Adipocyte (in vitro differentiated cells): ENCODE measurements around the gene TBX2.

ENCODE experiments used
- DNase-seq: peaks from one replicate; pipeline ENCODE4 v3.0.0-alpha.2; 2015; ENCODE audit warnings: low read depth
- H3K27me3 ChIP-seq: replicated peaks from 2 replicates; pipeline ENCODE4 v1.7.0; 2013; ENCODE audit warnings: mild to moderate bottlenecking, low read length, moderate library complexity; ENCODE audit not compliant: control insufficient read depth, insufficient read depth
- H3K36me3 ChIP-seq: 2 replicates; pipeline ENCODE4 v1.7.0; 2013; ENCODE audit warnings: low read length, mild to moderate bottlenecking, moderate library complexity; ENCODE audit not compliant: control insufficient read depth, insufficient read depth, severe bottlenecking
- H3K4me1 ChIP-seq: 2 replicates; pipeline ENCODE4 v1.7.0; 2013; ENCODE audit warnings: mild to moderate bottlenecking, low read length, moderate library complexity; ENCODE audit not compliant: control insufficient read depth, insufficient read depth
- H3K4me3 ChIP-seq: 2 replicates; pipeline ENCODE4 v1.7.0; 2013; ENCODE audit warnings: mild to moderate bottlenecking, low read length, moderate library complexity
- H3K9ac ChIP-seq: 2 replicates; pipeline ENCODE4 v1.7.0; 2013; ENCODE audit warnings: mild to moderate bottlenecking, low read length, moderate library complexity
- H3K9me3 ChIP-seq: 2 replicates; pipeline ENCODE4 v1.7.0; 2013; ENCODE audit warnings: mild to moderate bottlenecking, low read length, moderate library complexity; ENCODE audit not compliant: control insufficient read depth

Gene TBX2

DNA sequence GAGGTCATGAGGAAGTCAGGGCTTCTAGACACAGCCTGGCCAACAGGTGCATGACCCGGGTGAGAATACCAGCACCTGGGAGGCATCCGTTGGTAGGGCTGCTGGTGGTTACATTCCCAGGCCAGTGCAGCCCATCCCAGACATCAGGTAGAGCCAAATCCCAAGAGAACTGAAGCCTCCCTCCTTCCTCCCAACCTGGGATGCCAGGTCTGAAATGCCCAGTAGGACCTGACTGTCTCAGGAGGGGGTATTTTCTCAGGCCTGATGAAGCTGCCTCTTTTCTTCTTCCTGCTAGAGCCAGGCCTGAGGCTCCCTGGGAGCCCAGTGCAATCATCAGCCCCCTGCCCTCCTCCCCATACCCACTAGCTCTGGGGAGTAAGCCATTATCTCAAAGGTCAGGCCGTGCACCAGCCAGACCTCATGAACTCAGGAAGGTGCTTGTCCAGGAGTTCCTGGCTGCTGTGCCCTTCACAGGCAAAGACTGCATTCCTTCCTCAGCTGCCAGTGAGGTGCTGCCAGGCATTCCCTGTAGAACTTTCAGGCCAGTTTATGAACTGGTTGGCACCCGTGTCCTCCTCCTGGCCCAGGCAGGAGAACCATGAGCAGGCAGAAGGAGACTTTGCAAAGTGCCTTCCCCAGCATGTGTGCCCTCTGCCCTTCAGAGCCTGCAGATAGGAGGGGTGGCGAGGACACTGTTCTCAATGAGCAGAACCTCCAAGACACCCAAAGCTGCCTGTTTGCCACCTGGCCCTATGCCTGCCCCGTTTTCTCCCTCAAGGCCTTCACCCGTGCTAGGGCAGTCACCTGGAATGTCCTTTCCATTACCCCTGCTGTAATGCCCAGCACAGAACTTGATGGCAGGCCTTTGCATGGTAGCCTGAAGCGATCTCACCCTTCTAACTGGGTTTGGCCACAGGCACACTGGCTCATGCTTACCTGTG, 7.6 kb downstream of the TBX2 start:
- Histone ChIP-seq H3K9ac (no peak overlapping the region), H3K4me3 (no peak overlapping the region), H3K9me3 (no peaks in the 10 kb centered on the region), H3K27me3 (no peaks in the 10 kb centered on the region), H3K4me1 (peaks cover 33% of the 10 kb centered on the region), H3K36me3 (peaks cover 55% of the 10 kb centered on the region)
- DNase-seq = peak; percentile 43

DNA sequence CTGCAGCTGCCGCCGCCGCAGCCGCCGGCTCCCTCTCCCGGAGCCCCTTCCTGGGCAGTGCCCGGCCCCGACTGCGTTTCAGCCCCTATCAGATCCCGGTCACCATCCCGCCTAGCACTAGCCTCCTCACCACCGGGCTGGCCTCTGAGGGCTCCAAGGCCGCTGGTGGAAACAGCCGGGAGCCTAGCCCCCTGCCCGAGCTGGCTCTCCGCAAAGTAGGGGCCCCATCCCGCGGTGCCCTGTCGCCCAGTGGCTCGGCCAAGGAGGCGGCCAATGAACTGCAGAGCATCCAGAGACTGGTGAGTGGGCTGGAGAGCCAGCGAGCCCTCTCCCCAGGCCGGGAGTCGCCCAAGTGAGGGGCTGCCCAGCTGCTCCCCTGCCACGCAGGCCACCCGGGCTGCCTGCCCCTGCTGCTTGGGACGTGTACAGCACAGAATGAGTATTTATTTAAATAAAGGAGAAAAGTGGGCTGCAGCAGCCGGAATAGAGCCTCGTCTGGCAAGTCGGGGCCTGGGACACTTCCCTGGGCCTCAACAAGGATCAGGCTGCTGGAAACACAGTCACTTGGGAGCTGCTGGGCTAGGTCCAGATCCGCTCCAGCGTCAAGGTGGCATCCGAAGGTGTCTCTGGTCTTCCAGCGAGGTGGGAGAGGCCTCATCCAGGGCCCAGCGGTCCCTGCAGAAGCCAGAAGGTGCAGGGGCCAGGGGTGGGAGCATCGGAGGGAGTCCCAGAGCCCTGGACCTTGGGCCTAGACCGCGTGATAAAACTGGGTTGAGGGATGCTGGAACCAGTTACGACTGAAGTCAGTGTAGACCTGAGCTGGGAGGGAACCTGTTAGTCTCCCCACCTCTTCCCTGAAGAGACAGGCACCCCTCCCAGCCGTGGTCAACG, 8.8 kb downstream of the TBX2 start:
- Histone ChIP-seq H3K9me3 (no peaks in the 10 kb centered on the region), H3K36me3 (peaks cover 50% of the 10 kb centered on the region), H3K27me3 (no peaks in the 10 kb centered on the region), H3K4me1 (peaks cover 36% of the 10 kb centered on the region), H3K4me3 (peak overlapping the region; percentile 77), H3K9ac (peak overlapping the region; percentile 87)
- DNase-seq = peak; percentile 46

DNA sequence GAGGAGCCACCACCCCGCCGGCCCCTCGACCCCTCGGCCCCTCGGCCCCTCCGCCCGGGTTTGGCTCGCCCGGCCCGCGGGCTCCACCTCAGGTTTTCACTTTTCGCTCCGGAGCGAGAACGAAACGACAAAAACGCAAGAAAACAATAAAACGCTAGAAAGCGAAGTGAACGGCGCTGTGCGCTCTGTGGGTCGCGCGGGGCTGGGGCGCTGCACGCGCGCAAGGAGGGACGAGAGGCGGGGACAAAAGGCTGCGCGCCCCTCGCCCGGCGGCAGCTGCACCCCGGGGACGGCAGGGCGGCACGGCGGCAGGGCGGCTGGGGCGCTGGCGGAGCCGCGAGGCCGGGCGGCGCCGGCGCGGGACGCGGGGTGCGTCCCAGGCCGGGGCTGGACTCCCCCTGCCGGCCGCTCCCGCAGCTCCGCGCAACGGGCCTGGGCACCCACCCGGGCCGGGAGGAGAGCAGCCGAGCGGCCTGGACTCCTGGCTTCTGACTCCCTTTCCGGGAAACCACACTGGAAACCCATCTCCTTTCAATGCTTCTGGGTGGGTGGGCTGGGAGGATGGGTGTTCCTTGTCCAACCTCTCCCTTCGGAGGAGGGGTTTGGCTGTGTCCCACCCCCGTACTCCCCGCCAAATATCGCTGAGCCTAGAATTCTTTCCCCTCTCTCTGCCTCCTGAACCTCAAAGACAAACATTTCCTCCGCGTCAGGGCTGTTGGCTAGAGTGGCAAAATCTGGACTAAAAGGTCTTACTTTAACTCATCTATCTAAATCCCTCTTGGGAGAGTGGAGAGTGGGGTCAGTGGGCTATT, 9.9 kb downstream of the TBX2 start:
- Histone ChIP-seq H3K27me3 (no peaks in the 10 kb centered on the region), H3K4me1 (peaks cover 29% of the 10 kb centered on the region), H3K9me3 (no peaks in the 10 kb centered on the region), H3K36me3 (peaks cover 39% of the 10 kb centered on the region), H3K4me3 (peak overlapping the region; percentile 77), H3K9ac (peak overlapping the region; percentile 87)
- peak; percentile 94 for DNase-seq

DNA sequence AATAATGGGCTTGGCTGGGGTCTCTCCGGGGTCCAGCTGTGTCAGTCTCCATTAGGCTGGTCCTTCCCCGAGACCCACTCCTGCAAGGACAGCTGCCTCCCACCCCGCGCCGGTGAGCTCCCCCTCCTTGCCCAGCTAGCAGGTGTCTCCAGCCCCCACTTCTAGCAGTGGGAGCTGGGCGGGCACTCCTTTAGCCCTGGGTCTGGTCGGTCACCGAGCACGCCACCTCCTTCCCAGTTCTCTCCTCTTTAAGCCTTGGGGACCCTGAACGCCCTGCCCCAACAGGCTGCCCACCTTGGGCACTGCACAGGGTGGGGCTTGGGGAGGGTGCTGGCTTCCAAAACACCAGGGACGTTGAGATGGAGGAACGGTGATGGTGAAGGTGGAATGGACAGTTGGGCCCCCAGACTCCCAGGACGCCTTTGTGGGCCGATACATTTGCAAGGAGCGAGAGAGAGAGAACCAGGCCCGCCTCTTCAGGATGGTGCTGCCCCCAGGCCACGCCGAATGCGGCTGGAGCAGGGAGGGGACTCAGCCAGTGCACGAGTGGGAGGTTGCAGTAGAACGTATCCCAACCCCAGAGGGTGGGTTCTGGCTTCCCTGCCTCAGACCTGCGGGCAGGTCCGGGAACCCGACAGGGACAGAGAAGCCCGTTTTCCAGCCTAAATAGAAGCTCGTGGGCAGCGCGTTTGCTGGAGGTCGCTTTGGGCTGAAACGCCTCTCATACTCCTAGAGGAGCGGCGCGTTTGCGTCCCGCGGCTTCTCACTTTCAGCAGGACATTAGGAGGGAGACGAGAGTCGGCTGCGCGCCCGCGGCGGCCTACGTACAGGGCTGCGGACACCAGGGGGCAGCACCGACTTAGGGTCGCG, 10.7 kb downstream of the TBX2 start:
- peak; percentile 95 for DNase-seq
- H3K27me3 ChIP-seq = no peaks in the 10 kb centered on the region
- peak overlapping the region; percentile 50 for H3K4me3 ChIP-seq
- H3K9ac ChIP-seq = peak overlapping the region; percentile 87
- no peaks in the 10 kb centered on the region for H3K9me3 ChIP-seq
- H3K4me1 ChIP-seq = peaks cover 29% of the 10 kb centered on the region
- peaks cover 31% of the 10 kb centered on the region for H3K36me3 ChIP-seq

DNA sequence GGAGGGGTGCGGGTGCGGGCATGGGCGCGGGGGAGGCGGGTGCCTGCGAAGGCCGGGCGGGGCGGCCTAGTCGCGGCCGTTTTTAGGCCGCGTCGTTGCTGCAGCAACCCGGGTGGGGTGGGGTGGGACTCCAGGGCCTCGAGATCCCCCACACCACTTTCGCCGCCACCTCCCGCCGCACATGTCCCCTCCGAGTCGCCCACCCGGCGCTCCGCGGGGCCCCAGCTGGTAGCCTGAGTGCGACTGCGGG, 11.3 kb downstream of the TBX2 start:
- Histone ChIP-seq H3K4me1 (peaks cover 29% of the 10 kb centered on the region), H3K4me3 (peak overlapping the region; percentile 84), H3K9ac (peak overlapping the region; percentile 89), H3K9me3 (no peaks in the 10 kb centered on the region), H3K27me3 (no peaks in the 10 kb centered on the region), H3K36me3 (peaks cover 26% of the 10 kb centered on the region)
- DNase-seq = no peak

DNA sequence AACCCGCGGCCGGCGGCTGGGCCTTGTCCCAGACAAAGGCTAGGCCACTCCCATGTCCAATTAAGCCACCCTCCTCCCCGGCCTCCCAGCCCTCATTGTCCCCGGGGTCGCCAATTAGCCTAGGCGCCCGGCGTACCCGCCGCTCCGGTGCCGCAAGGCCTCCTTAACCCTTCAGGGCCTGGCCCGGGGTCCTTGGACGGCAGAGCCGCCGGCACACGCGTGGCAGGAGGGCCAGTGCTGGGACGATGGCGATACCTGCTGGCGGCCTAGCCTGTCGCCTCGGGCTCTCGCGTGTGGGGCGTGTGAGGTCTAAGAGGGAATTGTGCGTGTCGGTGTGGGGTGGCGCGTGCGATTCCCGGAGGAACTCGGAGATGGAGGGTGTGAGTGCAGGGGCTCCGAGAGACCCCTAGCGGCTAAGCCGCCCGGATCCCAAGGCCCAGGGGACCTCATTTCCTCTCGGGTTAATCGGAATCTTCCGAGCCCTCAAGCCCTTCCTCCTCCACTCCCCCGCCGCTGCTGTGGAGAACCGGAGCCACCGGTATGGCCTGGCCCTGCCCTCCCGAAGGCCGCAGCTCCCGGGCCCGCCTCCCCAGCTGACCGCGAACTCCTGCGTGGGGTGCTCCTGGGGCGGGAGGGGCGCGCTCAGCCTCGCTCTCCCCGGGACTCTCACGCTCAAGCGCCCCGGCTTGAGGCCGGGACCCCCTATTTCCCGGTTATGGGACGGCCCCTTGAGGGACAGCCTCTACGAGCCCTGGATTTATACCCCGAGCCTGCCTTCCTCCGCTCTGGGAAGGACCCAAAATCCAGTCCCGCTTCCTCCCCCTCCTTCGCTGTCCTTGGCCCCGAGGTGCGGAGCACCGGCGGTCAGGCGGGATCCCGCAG, 11.9 kb downstream of the TBX2 start:
- DNase-seq = peak; percentile 83
- Histone ChIP-seq H3K4me1 (peaks cover 30% of the 10 kb centered on the region), H3K9ac (peak overlapping the region; percentile 89), H3K27me3 (no peaks in the 10 kb centered on the region), H3K4me3 (peak overlapping the region; percentile 84), H3K36me3 (peaks cover 20% of the 10 kb centered on the region), H3K9me3 (no peaks in the 10 kb centered on the region)

DNA sequence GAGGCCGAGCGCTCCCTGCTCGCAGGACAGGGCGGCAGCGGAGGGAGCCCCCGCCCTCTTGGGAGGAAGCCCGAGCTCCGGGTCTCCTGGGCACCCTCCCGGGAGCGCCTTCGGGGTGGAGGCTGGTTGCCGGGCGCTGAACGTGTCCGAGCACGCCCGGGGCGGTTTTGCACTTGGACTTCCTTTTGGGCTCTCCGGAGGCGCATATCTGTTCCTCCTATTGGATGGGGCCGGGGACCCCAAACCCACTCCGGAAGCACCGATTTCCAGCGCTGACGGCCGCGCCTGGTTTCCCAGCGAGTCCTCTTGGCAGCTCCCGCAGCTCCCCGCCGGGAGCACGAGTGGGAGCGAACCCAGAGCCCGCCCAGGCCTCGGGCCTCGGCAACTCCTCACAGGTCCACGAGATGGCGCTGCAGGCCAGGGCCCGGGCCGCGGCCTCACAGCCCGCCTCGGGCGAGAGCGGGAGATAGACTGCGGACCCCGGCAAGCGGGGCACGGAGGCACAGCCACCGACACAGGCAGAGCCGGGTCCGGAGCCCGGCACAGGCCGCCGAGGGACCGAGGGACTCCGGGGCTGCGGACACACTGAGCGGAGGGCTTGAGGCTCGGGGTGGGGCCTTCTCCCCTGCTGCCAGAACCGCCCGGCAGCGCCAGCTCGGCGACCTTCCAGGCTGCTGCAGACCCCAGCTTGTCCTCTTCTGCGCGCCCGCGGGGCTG, 12.7 kb downstream of the TBX2 start:
- Histone ChIP-seq H3K27me3 (no peaks in the 10 kb centered on the region), H3K36me3 (peaks cover 14% of the 10 kb centered on the region), H3K4me3 (peak overlapping the region; percentile 84), H3K4me1 (peaks cover 31% of the 10 kb centered on the region), H3K9ac (peak overlapping the region; percentile 89), H3K9me3 (no peaks in the 10 kb centered on the region)
- peak; percentile 95 for DNase-seq

DNA sequence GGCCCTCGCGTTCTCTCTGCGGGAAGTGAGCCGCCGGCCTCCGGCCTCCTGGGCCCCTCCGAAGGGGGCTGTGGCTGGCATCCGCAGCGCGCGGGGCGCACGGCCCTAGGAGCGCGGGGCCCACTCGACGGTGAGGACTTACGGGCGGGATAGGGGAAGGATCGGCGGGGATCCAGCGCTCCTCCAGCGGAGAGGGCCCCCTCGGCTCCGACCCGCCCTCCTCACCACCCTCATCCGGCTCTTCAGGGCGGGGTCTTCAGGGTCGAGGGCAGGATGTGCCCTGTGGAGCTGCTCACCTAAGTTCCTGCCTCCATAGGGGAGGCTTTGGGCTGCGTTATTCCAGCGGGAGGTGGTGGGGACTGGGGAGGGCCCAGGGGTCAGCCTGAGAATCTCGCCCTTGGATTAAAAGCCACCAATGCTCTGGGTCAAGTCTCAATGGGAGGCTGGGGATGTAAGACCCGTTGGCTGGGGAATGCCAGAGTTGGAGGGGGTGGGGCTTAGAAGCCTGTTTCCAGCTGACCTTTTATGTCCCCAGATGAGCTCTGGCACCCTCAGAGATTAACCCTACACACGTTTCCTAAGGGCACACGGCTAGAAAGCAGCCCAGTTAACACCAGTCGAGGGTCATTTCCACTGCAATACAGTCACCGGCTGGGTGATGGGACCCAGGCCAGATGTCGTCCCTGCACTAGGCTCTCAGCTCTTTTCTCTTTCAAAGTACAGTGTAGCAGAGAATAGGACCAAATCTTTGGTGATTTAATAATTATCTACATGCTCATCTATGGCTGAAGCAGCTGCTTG, 13.4 kb downstream of the TBX2 start:
- Histone ChIP-seq H3K9me3 (no peaks in the 10 kb centered on the region), H3K36me3 (peaks cover 6% of the 10 kb centered on the region), H3K9ac (peak overlapping the region; percentile 89), H3K4me1 (peaks cover 34% of the 10 kb centered on the region), H3K4me3 (peak overlapping the region; percentile 84), H3K27me3 (no peaks in the 10 kb centered on the region)
- DNase-seq = peak; percentile 52

DNA sequence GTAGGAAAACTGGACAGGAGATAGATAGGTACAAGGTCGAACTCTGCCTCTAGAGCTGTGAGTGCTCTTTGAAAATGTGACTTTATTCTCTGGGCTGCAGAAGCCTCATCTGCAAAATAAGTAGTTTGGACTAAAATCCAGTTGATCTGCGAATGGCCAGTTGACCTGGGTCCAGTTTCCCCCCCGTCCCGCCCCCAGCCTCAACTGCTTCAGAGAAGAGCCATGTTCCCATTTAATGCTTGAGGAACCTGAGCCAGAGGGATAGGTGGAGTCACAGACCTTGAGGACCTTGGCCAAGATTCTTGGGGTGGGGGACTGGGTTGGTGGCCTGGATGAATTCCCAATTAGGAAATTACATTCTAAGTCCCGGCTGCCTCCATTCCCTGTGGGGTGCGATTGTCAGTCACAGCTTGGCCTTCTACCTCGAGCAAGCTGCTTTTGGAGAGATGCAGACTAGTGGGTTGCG, 14.1 kb downstream of the TBX2 start:
- Histone ChIP-seq H3K4me1 (peaks cover 32% of the 10 kb centered on the region), H3K9ac (peak overlapping the region; percentile 89), H3K4me3 (peak overlapping the region; percentile 84), H3K27me3 (no peaks in the 10 kb centered on the region), H3K36me3 (peaks cover under 1% of the 10 kb centered on the region), H3K9me3 (no peaks in the 10 kb centered on the region)
- DNase-seq = no peak
